Right lobe of liver (tissue), 6 donors: ENCODE measurements around the gene AXDND1. TPM values are rescaled to one million over a fixed set of nuclear protein-coding genes. Genes with fewer than 3 reads are reported as not detected.

Source experiments
- ATAC-seq, 4 donors: fragments of 200-7000 bp; cut with Tn5 transposase; one replicate each; pipeline ENCODE4 v1.9.1; 2020; ENCODE audit warnings: mild to moderate bottlenecking in 4 of 4, moderate library complexity in 4 of 4
- DNase-seq, 3 donors: peaks; one replicate each; pipeline ENCODE4 v3.0.0-alpha.2; 2020
- H3K27ac ChIP-seq, 3 donors: fragments of 200-600 bp; one replicate each; pipeline ENCODE4 v1.8.0; 2022
- H3K27me3 ChIP-seq, 2 donors: fragments of 200-600 bp; one replicate each; pipeline ENCODE4 v1.8.0; 2022
- H3K36me3 ChIP-seq, 4 donors: fragments of 200-600 bp; sonication (generic) in 1 of 4; one replicate each; pipeline versions ENCODE4 v1.5.1 to v1.8.0; 2017 to 2022; ENCODE audit warnings: control low read depth in 1 of 4
- H3K4me1 ChIP-seq, 4 donors: fragments of 200-600 bp; sonication (generic) in 1 of 4; one replicate each; pipeline versions ENCODE4 v1.5.1 to v1.8.0; 2017 to 2022; ENCODE audit warnings: control low read depth in 1 of 4
- H3K4me3 ChIP-seq, 3 donors: fragments of 200-600 bp; one replicate each; pipeline ENCODE4 v1.8.0; 2022
- H3K9me3 ChIP-seq, 4 donors: fragments of 200-600 bp; sonication (generic) in 1 of 4; one replicate each; pipeline versions ENCODE4 v1.5.1 to v1.8.0; 2017 to 2022; ENCODE audit warnings: control low read depth in 1 of 4
- POLR2A ChIP-seq: fragments of 450-650 bp; IDR thresholded peaks from one replicate; pipeline ENCODE4 v1.6.1; 2017; ENCODE audit warnings: antibody characterized with exemption, mild to moderate bottlenecking
- WGBS: methylation state at CpG from one replicate; pipeline ENCODE4 v1.1.6; 2018; ENCODE audit warnings: low coverage, low lambda C conversion rate; ENCODE audit not compliant: insufficient coverage; ENCODE audit errors: missing lambda C conversion rate; 5-methylcytosine and 5-hydroxymethylcytosine counted together
- intact Hi-C, 2 donors: fragments of 100-400 bp; cut with DNase I; formaldehyde crosslinking; loops; one replicate each; pipeline versions ENCODE4 v1.11.2 to v1.14.1; 2022
- total RNA-seq, 6 experiments: library from RNA; depleted of rRNA in 2 of 6; stranded (reverse); fragments of >200 nt in 2 of 6; fragmentation: NEBNext Ultra II Directional in 3 of 6; extraction: Animal tissue kit (Norgen Biotek cat#: 25700) in 3 of 6; gene quantifications; one replicate each; pipeline versions ENCODE4 v1.1.0 to v1.2.4, GENCODE V29; 2016 to 2023
- TF ChIP-seq, protein P1 (sequence below), 4 donors: fragments of 200-600 bp in 3 of 4; fragments of 450-650 bp in 1 of 4; IDR thresholded peaks; one replicate each; pipeline versions ENCODE4 v1.5.1 to v1.8.0; 2016 to 2022; ENCODE audit warnings: antibody characterized with exemption in 4 of 4, mild to moderate bottlenecking in 2 of 4
- donor health status: DM: no; HTN: yes; CAD: no.
- donor health status: DM: no; HTN: no; CAD: no.
- donor health status: DM: no; HTN: no; CAD: no.
- donor health status: DM: no; HTN: yes; CAD: no.
- donor health status: DM: no; HTN: yes; CAD: no.

Gene AXDND1
- total RNA-seq, 6 experiments from 2014 or later, result 0.09 TPM; not detected in 5

DNA sequence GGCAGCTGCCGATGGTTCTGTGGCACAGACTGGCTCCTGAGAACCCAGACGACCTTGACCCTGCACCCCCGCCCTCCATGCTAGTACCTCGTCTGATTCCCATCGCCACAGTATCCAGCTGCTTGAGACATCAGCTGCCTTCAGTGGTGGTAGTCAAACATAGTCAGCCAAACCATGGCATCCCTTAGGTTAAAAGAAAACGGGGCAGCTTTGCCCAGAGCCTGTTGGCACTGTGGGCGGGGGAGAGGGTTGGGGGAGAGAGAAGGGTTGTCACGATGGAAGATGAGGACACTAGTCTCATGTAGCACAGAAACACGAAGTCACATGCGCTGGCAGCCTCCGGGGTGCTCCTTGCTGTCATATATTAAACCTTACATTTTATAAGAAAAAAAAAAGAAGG, 224.9 kb downstream of the AXDND1 start:
- Histone ChIP-seq H3K27me3 (peaks cover 0 to 14% of the 10 kb centered on the region in 2 donors), H3K36me3 (no peaks in the 10 kb centered on the region), H3K27ac (no peak overlapping the region), H3K4me1 (peaks cover 0 to 5% (median 0%) of the 10 kb centered on the region in 4 donors), H3K4me3 (no peak overlapping the region), H3K9me3 (no peaks in the 10 kb centered on the region)
- TF ChIP-seq POLR2A, result no peak
- TF ChIP-seq, protein P1, sequence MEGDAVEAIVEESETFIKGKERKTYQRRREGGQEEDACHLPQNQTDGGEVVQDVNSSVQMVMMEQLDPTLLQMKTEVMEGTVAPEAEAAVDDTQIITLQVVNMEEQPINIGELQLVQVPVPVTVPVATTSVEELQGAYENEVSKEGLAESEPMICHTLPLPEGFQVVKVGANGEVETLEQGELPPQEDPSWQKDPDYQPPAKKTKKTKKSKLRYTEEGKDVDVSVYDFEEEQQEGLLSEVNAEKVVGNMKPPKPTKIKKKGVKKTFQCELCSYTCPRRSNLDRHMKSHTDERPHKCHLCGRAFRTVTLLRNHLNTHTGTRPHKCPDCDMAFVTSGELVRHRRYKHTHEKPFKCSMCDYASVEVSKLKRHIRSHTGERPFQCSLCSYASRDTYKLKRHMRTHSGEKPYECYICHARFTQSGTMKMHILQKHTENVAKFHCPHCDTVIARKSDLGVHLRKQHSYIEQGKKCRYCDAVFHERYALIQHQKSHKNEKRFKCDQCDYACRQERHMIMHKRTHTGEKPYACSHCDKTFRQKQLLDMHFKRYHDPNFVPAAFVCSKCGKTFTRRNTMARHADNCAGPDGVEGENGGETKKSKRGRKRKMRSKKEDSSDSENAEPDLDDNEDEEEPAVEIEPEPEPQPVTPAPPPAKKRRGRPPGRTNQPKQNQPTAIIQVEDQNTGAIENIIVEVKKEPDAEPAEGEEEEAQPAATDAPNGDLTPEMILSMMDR (IDR thresholded peaks at IDR 0.05), result no peak
- DNase-seq, result no peak
- 70% methylated on average over 5 of the region's 11 CpGs for WGBS
- intact Hi-C loops, result no loop called here
- no peak for ATAC-seq

DNA sequence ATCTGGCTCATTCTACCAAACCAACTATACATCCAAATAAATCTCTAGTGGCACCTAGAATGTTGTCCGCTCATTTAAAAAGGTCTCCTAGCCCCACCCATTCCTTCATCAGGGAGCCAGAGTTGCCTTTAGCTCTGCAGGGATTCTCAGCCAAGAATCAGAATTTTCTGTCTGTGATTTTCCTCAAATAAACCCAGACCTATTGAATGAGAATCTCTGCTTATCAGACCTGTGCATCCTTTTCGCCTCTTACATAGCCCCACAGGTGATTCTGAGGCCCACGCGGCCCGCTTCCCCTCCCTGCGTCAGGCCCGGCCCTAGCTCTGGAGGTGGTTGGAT, 225.5 kb downstream of the AXDND1 start:
- peaks cover 0 to 5% (median 0%) of the 10 kb centered on the region in 4 donors for H3K4me1 ChIP-seq
- TF ChIP-seq, protein P1 (IDR thresholded peaks at IDR 0.05), result no peak
- no peak for TF ChIP-seq POLR2A
- WGBS, result 35% methylated on average over 6 of the region's 7 CpGs
- no peak overlapping the region for H3K27ac ChIP-seq
- H3K36me3 ChIP-seq, result no peaks in the 10 kb centered on the region
- ATAC-seq (no peak), DNase-seq (no peak)
- no peaks in the 10 kb centered on the region for H3K9me3 ChIP-seq
- peaks cover 0 to 15% of the 10 kb centered on the region in 2 donors for H3K27me3 ChIP-seq
- no peak overlapping the region for H3K4me3 ChIP-seq
- intact Hi-C loops, result no loop called here

DNA sequence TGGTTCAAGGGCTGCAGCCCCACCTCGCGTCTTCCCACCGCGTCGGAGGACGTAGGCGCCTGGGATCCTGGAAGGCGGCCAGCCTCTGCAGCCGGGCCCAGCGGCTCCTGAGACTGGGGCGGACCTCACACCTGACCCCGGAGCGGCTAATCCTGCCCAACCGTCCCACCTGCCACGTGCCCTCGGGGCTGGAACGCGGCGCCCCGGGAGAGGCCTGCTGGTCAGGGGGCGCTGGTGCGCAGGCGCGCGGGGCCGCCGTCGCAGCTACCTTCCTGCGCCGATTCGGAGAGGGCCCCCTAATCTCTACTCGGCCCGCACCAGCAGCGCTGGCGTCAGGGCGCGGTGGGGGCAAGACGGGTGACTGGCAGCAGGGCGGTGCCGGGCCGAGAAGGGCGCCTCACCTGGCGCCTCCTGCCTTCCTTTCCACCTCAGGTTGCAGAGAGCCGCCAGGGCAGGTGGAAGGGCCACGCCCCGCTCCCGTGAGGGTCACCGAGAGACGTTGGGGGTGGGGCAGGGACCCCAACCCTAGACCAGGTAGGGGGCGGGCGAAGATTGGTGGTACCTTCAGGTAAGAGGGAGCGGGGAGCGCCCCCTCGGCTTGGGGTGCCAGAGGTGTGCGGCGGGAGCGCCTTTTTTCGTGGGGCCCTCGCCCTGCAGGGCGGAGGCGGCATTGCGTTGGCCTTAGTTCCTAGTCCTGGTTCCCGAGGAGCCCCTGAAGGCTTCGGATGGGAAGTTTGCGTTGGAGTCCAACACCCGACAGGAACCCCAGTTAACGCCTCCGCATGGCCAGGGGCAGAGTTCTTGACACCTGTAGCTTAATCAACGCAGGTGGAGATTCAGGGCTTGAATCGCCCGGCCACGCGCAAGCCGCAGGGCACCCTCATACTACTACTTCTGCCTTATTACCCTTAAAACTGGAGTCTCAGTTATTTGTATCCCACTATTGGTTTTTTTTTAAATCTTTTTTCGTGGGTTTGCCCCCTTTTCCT, 226.1 kb downstream of the AXDND1 start, which contains the start of gene TDRD5:
Gene TDRD5, plus strand, starts transcription at position 241 of the 989 bp plus-strand sequence. CDS start 784 bp downstream, outside the sequence.
- DNase-seq (no peak), ATAC-seq (peak in 1 of 4 donors; percentile 11)
- WGBS, result 37% methylated on average over 22 of the region's 75 CpGs
- intact Hi-C loops, result no loop called here
- H3K27me3 ChIP-seq, result peaks cover 0 to 10% of the 10 kb centered on the region in 2 donors
- no peak within 1 kb of the TSS for H3K4me3 ChIP-seq
- H3K9me3 ChIP-seq, result no peaks in the 10 kb centered on the region
- H3K36me3 ChIP-seq, result no peaks in the 10 kb centered on the region
- H3K4me1 ChIP-seq, result peaks cover 0 to 5% (median 0%) of the 10 kb centered on the region in 4 donors
- TF ChIP-seq, protein P1 (IDR thresholded peaks at IDR 0.05), result no peak
- no peak for TF ChIP-seq POLR2A
- H3K27ac ChIP-seq, result no peak within 1 kb of the TSS

DNA sequence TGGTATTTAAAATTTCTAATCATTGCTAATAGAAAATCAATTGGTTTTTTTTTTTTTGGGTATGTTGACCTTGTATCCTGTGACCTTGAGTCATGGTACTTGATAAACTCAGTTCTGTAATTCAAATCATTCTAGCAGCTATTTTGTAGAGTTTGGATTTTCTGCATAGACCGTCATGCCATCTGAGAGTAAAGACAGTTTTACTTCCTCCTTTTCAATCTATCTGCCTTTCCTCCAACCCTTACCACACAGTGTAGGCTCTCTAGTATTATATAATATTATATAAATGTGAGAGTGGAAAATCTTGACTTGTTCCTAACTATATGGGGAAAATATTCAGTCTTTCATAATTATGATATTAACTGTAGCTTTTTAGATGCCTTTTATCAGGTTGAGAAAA, 232.9 kb downstream of the AXDND1 start:
- DNase-seq (no peak), ATAC-seq (no peak)
- H3K27ac ChIP-seq, result no peak overlapping the region
- H3K4me3 ChIP-seq, result no peak overlapping the region
- no peaks in the 10 kb centered on the region for H3K36me3 ChIP-seq
- H3K4me1 ChIP-seq, result no peaks in the 10 kb centered on the region
- 29% methylated on average over 1 of the region's 1 CpG for WGBS
- no peak for TF ChIP-seq POLR2A
- TF ChIP-seq, protein P1 (IDR thresholded peaks at IDR 0.05), result no peak
- H3K27me3 ChIP-seq, result peaks cover 0 to 4% of the 10 kb centered on the region in 2 donors
- intact Hi-C loops, result no loop called here
- H3K9me3 ChIP-seq, result no peaks in the 10 kb centered on the region
